Measurements from ENCODE around the gene GRIN2C. TPM values are rescaled to one million over a fixed set of nuclear protein-coding genes. Genes with fewer than 3 reads are reported as not detected.

Gene GRIN2C
- total and polyA plus RNA-seq, 4 donors: 0.01 to 0.03 (median 0.02) TPM; not detected in 1

DNA sequence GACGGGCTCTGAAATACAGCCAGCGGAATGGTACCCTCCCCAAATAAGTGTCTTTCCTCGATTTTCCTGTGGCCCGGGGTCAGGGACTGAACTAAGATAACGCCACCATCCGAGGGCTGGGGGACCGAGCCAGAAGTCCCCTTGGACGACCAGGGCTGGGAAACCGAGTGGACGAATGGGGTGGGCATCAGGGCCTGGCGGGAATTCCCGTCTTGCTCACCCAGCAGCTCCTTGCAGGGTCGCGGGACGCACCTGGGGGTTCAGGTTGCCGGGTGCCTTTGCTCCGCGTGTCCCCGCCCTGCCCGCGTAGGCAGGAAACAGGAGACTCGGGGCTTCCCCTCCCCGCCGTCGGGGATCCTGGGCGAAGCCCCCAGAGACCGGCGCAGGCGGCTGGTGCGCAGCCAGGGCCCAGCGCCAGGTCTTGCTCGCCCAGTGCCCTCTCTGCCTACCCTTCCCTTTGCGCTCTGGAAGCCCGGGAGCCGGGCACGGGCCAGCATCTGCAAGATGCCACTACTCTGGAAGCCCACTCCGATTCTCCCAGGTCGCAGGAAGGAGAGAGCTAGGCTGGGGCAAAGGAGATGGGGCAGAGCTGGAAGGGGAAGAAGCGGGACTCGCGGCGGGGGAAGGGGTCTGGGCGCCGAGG, 665 bp upstream of the GRIN2C start:
- Histone ChIP-seq H3K27me3 (ENCODE audit: control insufficient read depth in 3 of 3, insufficient read depth in 3 of 3, low read length in 2 of 3) (peaks cover 5 to 56% (median 38%) of the 10 kb centered on the region in 3 donors), H3K9ac (ENCODE audit: insufficient read depth in 1 of 2, low read length in 2 of 2) (no peak overlapping the region), H3K4me1 (ENCODE audit: control insufficient read depth in 5 of 5, insufficient read depth in 5 of 5, low read length in 5 of 5) (peaks cover 0 to 12% (median 3%) of the 10 kb centered on the region in 5 donors), H3K4me3 (no peak overlapping the region), H3K27ac (ENCODE audit: low read depth in 1 of 2, low read length in 1 of 2) (no peak overlapping the region), H3K36me3 (ENCODE audit: control insufficient read depth in 4 of 4, insufficient read depth in 4 of 4, low read length in 4 of 4) (peaks cover 0 to 2% (median 0%) of the 10 kb centered on the region in 4 donors), H3K9me3 (ENCODE audit: control insufficient read depth in 4 of 4, insufficient read depth in 3 of 4, low read length in 3 of 4) (peaks cover 0 to 2% (median 0%) of the 10 kb centered on the region in 4 donors)
- WGBS, 2 donors: 3 to 4% methylated on average over 43 to 44 of the region's 44 CpGs
- no peak for DNase-seq
- TF ChIP-seq, protein P1, sequence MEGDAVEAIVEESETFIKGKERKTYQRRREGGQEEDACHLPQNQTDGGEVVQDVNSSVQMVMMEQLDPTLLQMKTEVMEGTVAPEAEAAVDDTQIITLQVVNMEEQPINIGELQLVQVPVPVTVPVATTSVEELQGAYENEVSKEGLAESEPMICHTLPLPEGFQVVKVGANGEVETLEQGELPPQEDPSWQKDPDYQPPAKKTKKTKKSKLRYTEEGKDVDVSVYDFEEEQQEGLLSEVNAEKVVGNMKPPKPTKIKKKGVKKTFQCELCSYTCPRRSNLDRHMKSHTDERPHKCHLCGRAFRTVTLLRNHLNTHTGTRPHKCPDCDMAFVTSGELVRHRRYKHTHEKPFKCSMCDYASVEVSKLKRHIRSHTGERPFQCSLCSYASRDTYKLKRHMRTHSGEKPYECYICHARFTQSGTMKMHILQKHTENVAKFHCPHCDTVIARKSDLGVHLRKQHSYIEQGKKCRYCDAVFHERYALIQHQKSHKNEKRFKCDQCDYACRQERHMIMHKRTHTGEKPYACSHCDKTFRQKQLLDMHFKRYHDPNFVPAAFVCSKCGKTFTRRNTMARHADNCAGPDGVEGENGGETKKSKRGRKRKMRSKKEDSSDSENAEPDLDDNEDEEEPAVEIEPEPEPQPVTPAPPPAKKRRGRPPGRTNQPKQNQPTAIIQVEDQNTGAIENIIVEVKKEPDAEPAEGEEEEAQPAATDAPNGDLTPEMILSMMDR (IDR thresholded peaks at IDR 0.05; ENCODE audit: control extremely low read depth, extremely low read depth): no peak
- ATAC-seq (ENCODE audit: insufficient read depth, low FRiP score): no peak

DNA sequence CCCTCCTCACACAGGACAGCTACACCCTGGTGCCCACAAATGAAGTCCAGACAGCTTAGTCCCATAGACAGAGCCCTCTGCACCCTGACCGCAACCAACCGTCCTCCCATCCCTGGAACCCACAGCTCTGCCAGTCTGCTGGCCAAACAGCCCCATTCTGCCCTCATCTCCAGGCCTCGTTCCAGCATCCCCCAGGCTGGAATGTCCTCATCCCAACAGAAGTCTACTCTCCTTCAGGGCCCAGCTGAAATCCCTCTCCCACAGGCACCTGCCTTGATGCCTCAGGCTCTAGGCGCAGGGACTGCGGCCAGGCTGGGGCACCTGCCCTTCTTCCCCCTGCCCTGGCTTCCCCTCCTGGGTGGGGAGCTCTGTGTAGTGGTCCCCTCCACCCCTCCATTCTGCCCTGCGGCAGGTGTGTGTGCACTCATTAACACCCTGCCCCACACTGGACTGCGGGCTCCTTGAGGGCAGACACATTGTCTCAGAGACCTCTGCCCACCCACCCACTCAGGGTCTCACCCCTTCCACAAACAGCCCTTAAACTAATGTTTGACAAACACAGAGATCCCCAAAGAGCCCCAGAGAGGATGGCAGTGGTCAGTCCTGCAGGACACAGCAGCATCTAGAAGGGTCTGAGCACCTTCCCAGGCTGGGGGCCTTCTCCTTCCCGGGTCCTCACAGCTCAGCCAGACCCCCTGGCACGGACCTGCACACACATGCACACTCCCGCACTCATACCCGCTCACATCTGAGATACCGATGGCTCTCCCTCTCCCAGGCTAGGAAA, 820 bp downstream of the GRIN2C start:
- Histone ChIP-seq H3K9me3 (ENCODE audit: control insufficient read depth in 4 of 4, insufficient read depth in 3 of 4, low read length in 3 of 4) (peaks cover 0 to 2% (median 0%) of the 10 kb centered on the region in 4 donors), H3K4me1 (ENCODE audit: control insufficient read depth in 5 of 5, insufficient read depth in 5 of 5, low read length in 5 of 5) (peaks cover 0 to 12% (median 3%) of the 10 kb centered on the region in 5 donors), H3K4me3 (no peak overlapping the region), H3K27me3 (ENCODE audit: control insufficient read depth in 3 of 3, insufficient read depth in 3 of 3, low read length in 2 of 3) (peaks cover 5 to 69% (median 47%) of the 10 kb centered on the region in 3 donors), H3K36me3 (ENCODE audit: control insufficient read depth in 4 of 4, insufficient read depth in 4 of 4, low read length in 4 of 4) (peaks cover 0 to 2% (median 0%) of the 10 kb centered on the region in 4 donors), H3K27ac (ENCODE audit: low read depth in 1 of 2, low read length in 1 of 2) (no peak overlapping the region), H3K9ac (ENCODE audit: insufficient read depth in 1 of 2, low read length in 2 of 2) (no peak overlapping the region)
- ATAC-seq (ENCODE audit: insufficient read depth, low FRiP score): no peak
- TF ChIP-seq, protein P1 (IDR thresholded peaks at IDR 0.05; ENCODE audit: control extremely low read depth, extremely low read depth): no peak
- no peak for DNase-seq
- 52 to 55% methylated on average over 12 of the region's 12 CpGs for WGBS, 2 donors

DNA sequence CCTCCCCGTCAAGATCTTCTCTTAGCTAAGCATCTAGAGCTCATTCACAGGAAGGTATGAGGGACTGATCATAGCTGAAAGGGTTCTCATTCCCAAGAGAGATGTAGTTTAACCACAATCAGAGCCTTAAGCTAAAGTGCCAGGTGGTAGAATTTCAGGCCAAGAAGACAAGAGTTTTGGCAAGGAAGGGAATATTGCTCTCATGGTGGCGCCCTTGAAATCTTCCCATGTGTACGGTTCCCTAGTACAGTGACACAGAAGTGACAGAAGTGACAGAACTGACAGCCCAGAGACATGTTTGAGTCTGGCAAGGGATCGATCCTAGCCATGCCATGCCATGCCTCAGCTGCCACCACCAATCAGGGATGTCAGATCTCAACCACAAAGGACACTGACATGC, 2.5 kb downstream of the GRIN2C start:
- Histone ChIP-seq H3K9ac (ENCODE audit: insufficient read depth in 1 of 2, low read length in 2 of 2) (no peak overlapping the region), H3K9me3 (ENCODE audit: control insufficient read depth in 4 of 4, insufficient read depth in 3 of 4, low read length in 3 of 4) (peaks cover 0 to 1% (median 0%) of the 10 kb centered on the region in 4 donors), H3K27ac (ENCODE audit: low read depth in 1 of 2, low read length in 1 of 2) (no peak overlapping the region), H3K4me1 (ENCODE audit: control insufficient read depth in 5 of 5, insufficient read depth in 5 of 5, low read length in 5 of 5) (peaks cover 0 to 14% (median 3%) of the 10 kb centered on the region in 5 donors), H3K27me3 (ENCODE audit: control insufficient read depth in 3 of 3, insufficient read depth in 3 of 3, low read length in 2 of 3) (peaks cover 7 to 78% (median 60%) of the 10 kb centered on the region in 3 donors), H3K36me3 (ENCODE audit: control insufficient read depth in 4 of 4, insufficient read depth in 4 of 4, low read length in 4 of 4) (no peaks in the 10 kb centered on the region), H3K4me3 (no peak overlapping the region)
- no peak for ATAC-seq (ENCODE audit: insufficient read depth, low FRiP score)
- DNase-seq: no peak
- TF ChIP-seq, protein P1 (IDR thresholded peaks at IDR 0.05; ENCODE audit: control extremely low read depth, extremely low read depth): no peak
- 73 to 78% methylated on average over 4 of the region's 4 CpGs for WGBS, 2 donors
